NB4 (cell line): ENCODE measurements around the gene DOK7.

Experiments
- DNase-seq: peaks from one replicate; pipeline ENCODE4 v3.0.0; 2010; ENCODE audit warnings: low read depth
- H3K4me3 ChIP-seq: one replicate; pipeline ENCODE4 v1.5.1; 2011; ENCODE audit warnings: mild to moderate bottlenecking, low read depth, low read length, moderate library complexity
- MYC ChIP-seq: IDR thresholded peaks from 2 replicates; pipeline ENCODE4 v1.6.1; 2011; ENCODE audit warnings: low read depth, low read length
- POLR2A ChIP-seq: IDR thresholded peaks from 2 replicates; pipeline ENCODE4 v1.6.1; 2011; ENCODE audit warnings: mild to moderate bottlenecking; ENCODE audit not compliant: insufficient read length; ENCODE audit errors: extremely low read depth
- TF ChIP-seq, protein P1 (sequence below): IDR thresholded peaks from one replicate; pipeline ENCODE4 v1.5.1; 2012; ENCODE audit warnings: low read depth, low read length
- TF ChIP-seq, protein P2 (sequence below): IDR thresholded peaks from 2 replicates; pipeline ENCODE4 v1.6.1; 2011; ENCODE audit warnings: low read depth, low read length

Gene DOK7

DNA sequence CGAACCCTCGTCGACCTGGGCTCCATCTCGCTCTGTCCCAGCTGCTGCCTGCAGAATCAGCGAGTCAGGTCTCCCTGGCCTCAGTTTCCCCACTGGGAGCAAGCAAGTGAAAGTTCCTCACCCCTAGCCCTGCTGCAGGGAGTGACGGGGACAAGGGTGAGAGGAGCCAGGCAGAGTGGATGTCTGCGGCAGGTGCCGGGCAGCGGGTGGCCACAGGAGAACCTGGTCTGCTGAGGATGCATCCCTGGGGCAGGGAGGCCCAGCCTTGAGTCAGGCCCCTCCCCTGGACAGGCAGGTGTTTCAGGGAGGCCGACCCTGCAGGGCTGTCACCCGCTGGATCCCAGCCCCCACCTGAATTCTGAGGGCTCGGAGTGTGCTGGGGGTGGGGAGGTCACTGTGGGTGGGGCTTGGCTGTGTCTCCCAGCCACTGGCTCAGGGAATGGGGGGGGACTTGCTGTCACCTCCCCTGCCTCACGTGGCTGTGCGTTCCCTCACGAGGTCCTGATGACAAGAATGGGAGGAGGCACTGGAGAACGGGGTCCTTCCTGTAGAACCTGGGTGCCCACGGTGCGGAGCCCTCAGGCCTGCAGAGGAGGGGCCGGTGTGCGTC, 35.9 kb downstream of the DOK7 start:
- DNase-seq: no peak
- TF ChIP-seq MYC: no peak
- TF ChIP-seq, protein P1, sequence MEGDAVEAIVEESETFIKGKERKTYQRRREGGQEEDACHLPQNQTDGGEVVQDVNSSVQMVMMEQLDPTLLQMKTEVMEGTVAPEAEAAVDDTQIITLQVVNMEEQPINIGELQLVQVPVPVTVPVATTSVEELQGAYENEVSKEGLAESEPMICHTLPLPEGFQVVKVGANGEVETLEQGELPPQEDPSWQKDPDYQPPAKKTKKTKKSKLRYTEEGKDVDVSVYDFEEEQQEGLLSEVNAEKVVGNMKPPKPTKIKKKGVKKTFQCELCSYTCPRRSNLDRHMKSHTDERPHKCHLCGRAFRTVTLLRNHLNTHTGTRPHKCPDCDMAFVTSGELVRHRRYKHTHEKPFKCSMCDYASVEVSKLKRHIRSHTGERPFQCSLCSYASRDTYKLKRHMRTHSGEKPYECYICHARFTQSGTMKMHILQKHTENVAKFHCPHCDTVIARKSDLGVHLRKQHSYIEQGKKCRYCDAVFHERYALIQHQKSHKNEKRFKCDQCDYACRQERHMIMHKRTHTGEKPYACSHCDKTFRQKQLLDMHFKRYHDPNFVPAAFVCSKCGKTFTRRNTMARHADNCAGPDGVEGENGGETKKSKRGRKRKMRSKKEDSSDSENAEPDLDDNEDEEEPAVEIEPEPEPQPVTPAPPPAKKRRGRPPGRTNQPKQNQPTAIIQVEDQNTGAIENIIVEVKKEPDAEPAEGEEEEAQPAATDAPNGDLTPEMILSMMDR: no peak
- TF ChIP-seq, protein P2, sequence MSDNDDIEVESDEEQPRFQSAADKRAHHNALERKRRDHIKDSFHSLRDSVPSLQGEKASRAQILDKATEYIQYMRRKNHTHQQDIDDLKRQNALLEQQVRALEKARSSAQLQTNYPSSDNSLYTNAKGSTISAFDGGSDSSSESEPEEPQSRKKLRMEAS: no peak
- no peak for TF ChIP-seq POLR2A
- H3K4me3 ChIP-seq: no peak overlapping the region

DNA sequence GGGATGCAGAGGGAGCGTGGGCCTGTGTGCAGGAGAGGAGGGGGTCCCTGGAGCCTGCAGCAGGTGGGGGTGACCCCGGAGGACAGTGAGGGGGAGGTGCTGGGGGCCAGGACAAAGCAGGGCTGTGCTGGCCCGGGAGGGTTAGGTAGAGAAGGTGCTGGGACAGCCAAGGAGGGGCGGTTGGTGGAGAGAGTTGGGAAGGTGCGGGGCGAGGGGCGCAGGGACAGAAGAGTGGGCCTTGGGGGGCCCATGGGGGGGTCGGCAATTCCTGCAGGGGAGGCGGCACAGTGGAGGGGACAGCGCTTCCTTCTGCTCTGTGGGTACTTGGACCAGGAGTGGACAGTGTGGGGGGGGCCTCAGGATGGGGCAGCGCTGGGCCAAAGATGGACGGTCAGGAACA, 36.6 kb downstream of the DOK7 start:
- no peak for DNase-seq
- TF ChIP-seq, protein P2: no peak
- no peak for TF ChIP-seq POLR2A
- TF ChIP-seq MYC: no peak
- TF ChIP-seq, protein P1: no peak
- no peak overlapping the region for H3K4me3 ChIP-seq

DNA sequence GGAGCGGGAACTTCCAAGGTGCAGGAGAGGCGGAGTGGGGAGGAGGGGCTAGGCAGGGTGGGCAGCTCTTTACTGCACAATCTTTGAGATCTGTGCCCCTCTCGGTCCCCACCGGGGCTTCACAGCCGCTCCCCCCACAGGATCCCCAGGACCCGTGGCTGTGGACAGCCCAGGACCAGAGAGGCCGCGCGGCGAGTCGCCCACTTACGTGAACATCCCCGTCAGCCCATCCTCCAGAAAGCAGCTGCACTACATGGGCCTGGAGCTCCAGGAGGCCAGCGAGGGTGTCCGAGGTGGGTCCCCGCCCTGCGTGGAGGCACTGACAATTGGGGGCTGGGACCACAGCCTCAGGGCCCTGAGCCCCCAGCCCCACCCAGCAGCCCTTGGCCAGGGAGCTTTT, 37.0 kb downstream of the DOK7 start:
- DNase-seq: no peak
- H3K4me3 ChIP-seq: no peak overlapping the region
- no peak for TF ChIP-seq POLR2A

DNA sequence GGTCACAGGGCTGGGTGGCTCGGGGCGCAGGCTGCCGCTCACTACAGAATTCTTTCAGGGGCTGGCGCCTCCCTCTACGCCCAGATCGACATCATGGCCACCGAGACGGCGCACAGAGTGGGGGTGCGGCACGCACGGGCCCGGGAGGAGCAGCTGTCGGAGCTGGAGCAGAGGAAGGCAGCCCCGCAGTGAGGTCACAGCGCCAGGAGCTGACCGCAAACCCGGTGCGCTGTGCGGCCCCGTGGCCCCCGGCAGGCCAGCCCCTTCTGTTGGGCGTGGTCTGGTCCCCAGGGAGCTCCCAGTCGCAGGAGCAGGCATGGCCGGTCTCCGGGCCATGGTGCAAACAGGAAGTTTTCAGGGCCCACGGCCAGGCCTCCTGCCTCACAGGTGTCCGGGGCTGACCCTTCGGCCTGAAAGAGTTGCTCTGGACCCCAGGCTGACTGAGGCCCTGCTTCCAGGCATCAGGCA, 37.6 kb downstream of the DOK7 start:
- TF ChIP-seq, protein P2: no peak
- TF ChIP-seq MYC: no peak
- TF ChIP-seq, protein P1: no peak
- TF ChIP-seq POLR2A: no peak
- no peak for DNase-seq
- H3K4me3 ChIP-seq: no peak overlapping the region

DNA sequence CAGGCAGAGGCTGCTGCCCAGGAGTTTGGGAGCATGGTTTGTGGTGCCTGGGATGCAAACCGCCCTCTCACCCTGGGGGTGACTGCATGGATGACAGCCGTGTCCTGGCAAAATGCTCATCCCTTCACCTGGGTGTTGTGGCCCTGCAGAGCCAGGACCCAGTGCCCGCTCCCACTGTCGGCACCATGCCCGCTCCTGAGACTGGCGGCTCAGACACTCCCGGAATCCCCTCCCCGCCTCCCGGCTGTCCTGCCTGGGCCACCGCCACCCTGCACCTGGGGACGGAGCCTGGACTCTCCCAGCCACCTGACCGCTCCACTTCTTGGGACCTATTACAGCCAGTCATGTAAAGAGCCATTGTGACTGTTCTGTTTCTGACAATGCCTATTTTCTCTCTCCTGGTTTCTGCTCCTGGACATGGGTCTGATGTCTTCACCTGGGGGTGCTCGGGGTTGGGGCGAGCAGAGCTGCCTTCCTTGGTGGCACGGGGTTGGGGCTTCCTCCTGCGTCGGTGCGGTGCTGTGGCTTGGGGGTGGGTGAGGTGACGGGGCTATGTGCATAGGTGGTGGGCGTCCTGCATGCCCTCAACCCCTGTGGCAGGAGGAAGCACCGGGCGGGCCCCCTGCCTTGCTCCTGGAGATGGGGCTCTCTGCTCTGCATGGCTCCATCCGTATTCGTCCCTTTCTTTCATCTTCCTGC, 38.2 kb downstream of the DOK7 start:
- TF ChIP-seq, protein P2: no peak
- no peak for TF ChIP-seq POLR2A
- no peak for TF ChIP-seq MYC
- TF ChIP-seq, protein P1: no peak
- no peak overlapping the region for H3K4me3 ChIP-seq
- DNase-seq: no peak

DNA sequence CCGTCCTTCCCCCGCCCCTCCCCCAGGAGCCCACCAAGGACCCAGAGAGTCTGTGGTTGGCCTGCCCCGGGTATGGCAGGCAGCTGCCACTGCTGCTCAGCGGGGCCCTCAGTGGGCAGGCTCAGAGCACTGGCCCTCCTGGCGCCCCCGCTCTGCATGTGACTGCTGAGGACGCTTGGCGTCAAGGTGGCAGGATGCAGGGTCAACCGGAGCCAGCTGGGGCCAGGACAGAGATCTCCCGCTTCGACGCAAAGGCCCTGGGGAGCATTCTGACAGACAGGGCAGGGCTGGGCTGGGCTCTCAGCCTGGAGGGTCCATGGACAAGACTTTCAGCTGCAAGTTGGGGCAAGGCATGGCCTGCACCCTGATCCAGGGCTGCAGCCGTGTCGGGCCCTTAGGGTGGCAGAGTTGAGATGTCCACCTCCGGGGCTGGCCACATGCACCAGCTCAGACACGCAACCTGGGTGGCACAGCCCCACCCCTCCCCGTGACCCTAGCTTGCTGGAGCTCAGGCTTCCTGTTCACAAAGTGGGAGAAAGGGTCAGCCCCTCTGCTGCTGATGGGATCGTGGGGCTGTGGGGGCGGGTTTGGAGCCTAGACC, 38.8 kb downstream of the DOK7 start:
- TF ChIP-seq POLR2A: no peak
- TF ChIP-seq, protein P2: no peak
- TF ChIP-seq, protein P1: no peak
- no peak for TF ChIP-seq MYC
- no peak for DNase-seq
- H3K4me3 ChIP-seq: no peak overlapping the region
